HepG2 (cell line): ENCODE data around the gene CCDC160. TPM values are rescaled to one million over a fixed set of nuclear protein-coding genes. Genes with fewer than 3 reads are reported as not detected.

Experiments
- ATAC-seq: fragments of 200-7000 bp; cut with Tn5 transposase; 3 replicates; pipeline ENCODE4 v1.9.1; 2020; ENCODE audit warnings: mild to moderate bottlenecking, moderate library complexity
- BruUV-seq: library from RNA; stranded (reverse); fragments of 400-500 nt; replicated peaks from 2 replicates; lab custom pipeline; 2021; lab: Mats Ljungman, UMichigan
- CTCF ChIA-PET: fragments of 300-600 bp; formaldehyde crosslinking; extraction: SDS; loops from one replicate; lab custom pipeline; 2021; ENCODE audit warnings: low total read pairs, inconsistent platforms, low intra/inter-chr PET ratio; lab: Yijun Ruan, JAX
- POLR2A ChIA-PET: fragments of 350-600 bp; sonication (Branson Sonifier 250); formaldehyde crosslinking; loops from one replicate; lab custom pipeline; 2020; ENCODE audit warnings: antibody characterized with exemption, inconsistent platforms; lab: Yijun Ruan, JAX
- DNase-seq: peaks from one replicate; pipeline ENCODE4 v3.0.0-alpha.2; 2015; ENCODE audit warnings: low spot score
- FAIRE-seq: peaks from 3 replicates; lab custom pipeline; 2011; peaks lifted over from hg19 to GRCh38; lab: Jason Lieb, UNC
- H2AFZ ChIP-seq: one replicate; pipeline ENCODE4 v1.6.1; 2011; ENCODE audit warnings: low read length, inconsistent platforms
- H3K27ac ChIP-seq: fragments of 300-600 bp; 3 replicates; pipeline ENCODE4 v1.8.0; 2011; ENCODE audit warnings: mixed run types, mild to moderate bottlenecking, mixed read lengths, low read length, inconsistent platforms; ENCODE audit not compliant: insufficient read depth; ENCODE audit errors: extremely low read length
- H3K27me3 ChIP-seq, 2 experiments: fragments of 200-600 bp in 1 of 2; 2 replicates in 1 of 2; 3 replicates in 1 of 2; pipeline versions ENCODE4 v1.6.0 to v1.8.0; 2011; ENCODE audit warnings: low read length in 2 of 2, mild to moderate bottlenecking in 2 of 2, moderate library complexity in 2 of 2, inconsistent platforms in 1 of 2; ENCODE audit not compliant: insufficient read depth in 2 of 2, control insufficient read depth in 1 of 2
- H3K36me3 ChIP-seq, 2 experiments: fragments of 200-600 bp in 1 of 2; replicated peaks in 1 of 2; 2 replicates in 1 of 2; 3 replicates in 1 of 2; pipeline versions ENCODE4 v1.5.1 to v1.8.0; 2011; ENCODE audit warnings: low read length in 2 of 2, inconsistent platforms in 1 of 2; ENCODE audit not compliant: insufficient read depth in 2 of 2, control insufficient read depth in 1 of 2
- H3K4me1 ChIP-seq: 2 replicates; pipeline ENCODE4 v1.5.1; 2012; ENCODE audit warnings: low read length, inconsistent platforms; ENCODE audit not compliant: insufficient read depth
- H3K4me2 ChIP-seq: 2 replicates; pipeline ENCODE4 v1.6.0; 2011; ENCODE audit warnings: low read depth, low read length, inconsistent platforms
- H3K4me3 ChIP-seq, 3 experiments: fragments of 200-600 bp in 1 of 3; sonication (generic), shearing (Covaris generic) in 1 of 3; replicated peaks in 1 of 3; 2 replicates each; pipeline ENCODE4 v1.5.1; 2011 to 2016; ENCODE audit warnings: low read length in 3 of 3, inconsistent platforms in 2 of 3, low read depth in 2 of 3, mild to moderate bottlenecking in 2 of 3, control low read depth in 1 of 3, mixed read lengths in 1 of 3; ENCODE audit not compliant: insufficient read depth in 1 of 3
- H3K79me2 ChIP-seq: one replicate; pipeline ENCODE4 v1.6.1; 2011; ENCODE audit warnings: low read length, inconsistent platforms; ENCODE audit not compliant: insufficient read depth
- H3K9ac ChIP-seq: 2 replicates; pipeline ENCODE4 v1.6.0; 2011; ENCODE audit warnings: mild to moderate bottlenecking, low read depth, low read length, inconsistent platforms; ENCODE audit not compliant: insufficient read depth
- H3K9me3 ChIP-seq: 2 replicates; pipeline ENCODE4 v1.5.1; 2012; ENCODE audit warnings: mild to moderate bottlenecking, low read length
- H4K20me1 ChIP-seq: 2 replicates; pipeline ENCODE4 v1.6.0; 2011; ENCODE audit warnings: inconsistent platforms, mild to moderate bottlenecking, low read length, moderate library complexity; ENCODE audit not compliant: insufficient read depth
- ADNP ChIP-seq: sonication (generic); formaldehyde crosslinking; IDR thresholded peaks from 2 replicates; pipeline ENCODE4 v1.4.0; 2020; ENCODE audit warnings: missing genetic modification reagents
- CREB1 ChIP-seq, 2 experiments: fragments of 450-650 bp in 1 of 2; IDR thresholded peaks; 2 replicates each; pipeline ENCODE4 v1.6.1; 2016 to 2017; ENCODE audit warnings: control low read depth in 1 of 2, mild to moderate bottlenecking in 1 of 2, missing compliant biosample characterization in 1 of 2, missing genetic modification characterization in 1 of 2
- HIVEP1 ChIP-seq: sonication (generic); formaldehyde crosslinking; IDR thresholded peaks from 2 replicates; pipeline ENCODE4 v1.4.0; 2020; ENCODE audit warnings: mild to moderate bottlenecking, missing genetic modification reagents
- PTBP1 ChIP-seq: fragments of 200-400 bp; formaldehyde crosslinking; IDR thresholded peaks from 2 replicates; pipeline ENCODE4 v1.6.1; 2018; ENCODE audit warnings: low read length, low read depth; ENCODE audit not compliant: poor library complexity, severe bottlenecking
- THAP11 ChIP-seq: IDR thresholded peaks from 2 replicates; pipeline ENCODE4 v1.6.1; 2016; ENCODE audit warnings: missing biosample characterization, missing genetic modification reagents
- ZC3H4 ChIP-seq: sonication (generic); formaldehyde crosslinking; IDR thresholded peaks from 2 replicates; pipeline ENCODE4 v1.4.0; 2020; ENCODE audit warnings: missing genetic modification reagents, borderline replicate concordance
- ZMYM3 ChIP-seq: sonication (generic); formaldehyde crosslinking; IDR thresholded peaks from 2 replicates; pipeline ENCODE4 v1.5.1; 2020; ENCODE audit warnings: mild to moderate bottlenecking, missing genetic modification reagents
- ZNF143 ChIP-seq: sonication (generic); formaldehyde crosslinking; IDR thresholded peaks from 2 replicates; pipeline ENCODE4 v1.4.0; 2020; ENCODE audit warnings: missing genetic modification reagents
- ZNF20 ChIP-seq: sonication (generic); formaldehyde crosslinking; IDR thresholded peaks from 2 replicates; pipeline ENCODE4 v1.4.0; 2020; ENCODE audit warnings: mild to moderate bottlenecking, moderate library complexity, missing genetic modification reagents
- ZNF878 ChIP-seq: sonication (generic); formaldehyde crosslinking; IDR thresholded peaks from 2 replicates; pipeline ENCODE4 v1.8.1; 2023; ENCODE audit warnings: mild to moderate bottlenecking, missing genetic modification reagents, moderate library complexity
- WGBS: methylation state at CpG from one replicate; pipeline ENCODE4 v1.1.6; 2017; ENCODE audit warnings: low lambda C conversion rate; 5-methylcytosine and 5-hydroxymethylcytosine counted together
- in situ Hi-C: cut with HindIII; loops from 2 replicates; pipeline ENCODE4 v1.10.0; 2017; ENCODE audit warnings: low pct_unique_long_range_greater_than_20kb; ENCODE audit not compliant: extremely low pct_ligation_motif_present
- intact Hi-C: fragments of 100-400 bp; cut with micrococcal nuclease; formaldehyde crosslinking; loops from one replicate; pipeline ENCODE4 v1.10.0; 2022; ENCODE audit not compliant: unreplicated experiment
- polyA plus RNA-seq, 8 experiments: library from polyadenylated mRNA; depleted of rRNA in 3 of 8; stranded (reverse) in 7 of 8; unstranded in 1 of 8; fragments of >200 nt; fragmentation: Illumina TruSeq in 4 of 8; extraction: Trizol in 4 of 8; gene quantifications; 2 replicates each; pipeline versions ENCODE4 v1.2.1 to v1.2.3, GENCODE V29; 2011 to 2016; ENCODE audit warnings: low read depth in 4 of 8, missing spikeins in 1 of 8, mixed read lengths in 1 of 8; ENCODE audit not compliant: insufficient read depth in 1 of 8
- total RNA-seq, 5 experiments: library from RNA; depleted of rRNA; stranded (reverse); fragments of >200 nt; fragmentation: Illumina TruSeq; extraction: Trizol; gene quantifications; 2 replicates each; pipeline ENCODE4 v1.2.3, GENCODE V29; 2016; ENCODE audit warnings: low read depth in 1 of 5

The CCDC160 gene
- total and polyA plus RNA-seq, 2 of the 13 experiments (the other 11 are each of a cell fraction or from before 2014, with no cell fraction given): not detected

DNA sequence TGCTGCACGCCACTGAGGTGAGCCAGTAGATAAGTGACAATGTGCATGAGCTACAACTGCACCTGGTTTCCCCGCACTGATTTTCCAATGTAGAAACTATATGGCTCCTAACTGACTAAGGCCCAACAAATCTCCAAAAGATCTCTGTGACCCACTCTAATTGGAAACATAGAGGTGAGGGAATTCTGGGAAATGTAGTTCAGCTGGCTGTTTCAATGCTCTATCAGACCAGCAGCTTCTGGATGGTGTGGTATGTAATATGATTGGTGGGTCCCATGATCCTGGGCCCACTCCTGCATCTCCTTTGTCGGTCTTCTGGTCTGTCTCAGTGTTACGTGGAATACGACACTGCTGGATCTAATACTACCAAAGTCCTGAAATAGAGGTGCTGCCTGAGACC, 18.6 kb downstream of the CCDC160 start:
- 80% methylated on average over 3 of the region's 5 CpGs for WGBS
- FAIRE-seq (no peak), ATAC-seq (no peak), DNase-seq (no peak)
- intact Hi-C loops (no loop called here), in situ Hi-C loops (no loop called here)
- no TSS peak for BruUV-seq
- peak; percentile 47 for TF ChIP-seq ZNF143 (CRISPR knock-in tag)
- TF ChIP-seq PTBP1: no peak
- TF ChIP-seq ADNP (CRISPR knock-in tag): no peak
- TF ChIP-seq THAP11: peak; percentile 28; the same call in 1 of the 2 replicates
- Histone ChIP-seq H3K27ac (no peak overlapping the region), H3K4me1 (no peaks in the 10 kb centered on the region), H4K20me1 (no peaks in the 10 kb centered on the region), H3K79me2 (no peaks in the 10 kb centered on the region), H3K27me3 (no peaks in the 10 kb centered on the region), H3K4me3 (no peak overlapping the region), H3K9me3 (no peaks in the 10 kb centered on the region), H2AFZ (no peak overlapping the region), H3K4me2 (no peak overlapping the region), H3K36me3 (no peaks in the 10 kb centered on the region), H3K9ac (no peak overlapping the region)
- ChIA-PET CTCF (no interaction called here), POLR2A (no interaction called here)

DNA sequence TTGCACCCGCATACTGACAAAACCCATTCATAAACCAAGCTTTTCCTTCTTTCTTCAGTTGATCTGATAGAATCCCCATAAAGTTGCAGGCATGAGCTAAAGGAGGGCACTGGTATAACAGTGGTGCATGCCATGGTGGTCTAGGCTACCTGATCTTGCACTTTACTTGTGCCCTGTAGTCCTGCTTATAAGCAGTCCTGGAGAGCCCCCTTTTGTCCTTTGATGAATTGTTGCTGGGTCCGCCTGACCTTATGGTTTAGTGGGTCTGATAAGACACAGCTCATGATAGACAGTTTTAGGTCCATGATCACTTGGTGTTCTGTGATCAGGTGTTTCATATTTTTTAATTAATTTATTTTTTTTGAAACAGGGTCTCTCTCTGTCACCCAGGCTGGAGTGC, 19.7 kb downstream of the CCDC160 start:
- Histone ChIP-seq H3K9ac (no peak overlapping the region), H3K27ac (no peak overlapping the region), H4K20me1 (no peaks in the 10 kb centered on the region), H3K27me3 (0 out of 5 replicates have a peak, but pooled peaks cover 0 to 2% of the 10 kb centered on the region in 2 experiments), H3K4me2 (no peak overlapping the region), H3K4me3 (no peak overlapping the region), H3K4me1 (no peaks in the 10 kb centered on the region), H3K79me2 (no peaks in the 10 kb centered on the region), H3K36me3 (no peaks in the 10 kb centered on the region), H3K9me3 (no peaks in the 10 kb centered on the region), H2AFZ (no peak overlapping the region)
- WGBS: 56% methylated on average over 2 of the region's 2 CpGs
- in situ Hi-C loops: no loop called here
- DNase-seq: no peak
- ChIA-PET POLR2A (no interaction called here), CTCF (no interaction called here)
- intact Hi-C loops: no loop called here
- no TSS peak for BruUV-seq
- FAIRE-seq: no peak
- no peak for TF ChIP-seq ZMYM3 (CRISPR knock-in tag)
- no peak for TF ChIP-seq CREB1 (IDR thresholded peaks at IDR 0.05)
- TF ChIP-seq CREB1 (CRISPR knock-in tag; IDR thresholded peaks at IDR 0.05): no peak
- no peak for TF ChIP-seq ZNF20
- no peak for TF ChIP-seq HIVEP1 (CRISPR knock-in tag)
- TF ChIP-seq ZNF878 (CRISPR knock-in tag): no peak
- no peak for TF ChIP-seq ZC3H4 (CRISPR knock-in tag)
- ATAC-seq: no peak
